CD4-positive, CD25-positive, alpha-beta regulatory T cell (primary cell): ENCODE results near the gene DUSP10. TPM values are rescaled to one million over a fixed set of nuclear protein-coding genes. Genes with fewer than 3 reads are reported as not detected.

Experiments
- ATAC-seq, 2 donors: fragments of 150-1000 bp; cut with Tn5 transposase; one replicate each; pipeline ENCODE4 v1.10.0; 2021; ENCODE audit warnings: low read depth in 2 of 2, moderate number of reproducible peaks in 2 of 2, moderate library complexity in 1 of 2
- DNase-seq, 3 donors: peaks; one replicate each; pipeline versions ENCODE4 v3.0.0 to v3.0.0-alpha.2; 2012 to 2022; ENCODE audit warnings: mixed read lengths in 1 of 3
- H3K27ac ChIP-seq: one replicate; pipeline ENCODE4 v1.7.0; 2013; ENCODE audit warnings: mild to moderate bottlenecking, low read length; ENCODE audit not compliant: insufficient read depth, poor library complexity, severe bottlenecking
- H3K27me3 ChIP-seq: one replicate; pipeline ENCODE4 v1.7.0; 2013; ENCODE audit warnings: low read length; ENCODE audit not compliant: control insufficient read depth, insufficient read depth
- H3K36me3 ChIP-seq: one replicate; pipeline ENCODE4 v1.7.0; 2013; ENCODE audit warnings: mild to moderate bottlenecking, low read length, moderate library complexity; ENCODE audit not compliant: control insufficient read depth, insufficient read depth
- H3K4me1 ChIP-seq: 2 replicates; pipeline ENCODE4 v1.7.0; 2013; ENCODE audit warnings: mild to moderate bottlenecking, low read length; ENCODE audit not compliant: insufficient read depth, control insufficient read depth, poor library complexity, severe bottlenecking
- H3K4me3 ChIP-seq: one replicate; pipeline ENCODE4 v1.7.0; 2013; ENCODE audit warnings: low read depth, mild to moderate bottlenecking, low read length, moderate library complexity
- H3K9me3 ChIP-seq, 2 experiments: 1 replicate in 1 of 2; 2 replicates in 1 of 2; pipeline ENCODE4 v1.7.0; 2013; ENCODE audit warnings: low read length in 2 of 2, mild to moderate bottlenecking in 1 of 2, moderate library complexity in 1 of 2; ENCODE audit not compliant: control insufficient read depth in 2 of 2
- H3K27ac Mint-ChIP-seq, 3 donors: one replicate each; pipeline ENCODE4 v1.8.0; 2020 to 2022; ENCODE audit warnings: mild to moderate bottlenecking in 3 of 3, mixed read lengths in 3 of 3, moderate library complexity in 2 of 3
- H3K27me3 Mint-ChIP-seq: one replicate; pipeline ENCODE4 v1.8.0; 2022; ENCODE audit warnings: mild to moderate bottlenecking, mixed read lengths
- H3K36me3 Mint-ChIP-seq: one replicate; pipeline ENCODE4 v1.8.0; 2020; ENCODE audit warnings: mixed read lengths
- H3K4me1 Mint-ChIP-seq, 4 donors: one replicate each; pipeline ENCODE4 v1.8.0; 2020 to 2022; ENCODE audit warnings: mixed read lengths in 4 of 4, mild to moderate bottlenecking in 1 of 4
- H3K4me3 Mint-ChIP-seq, 4 donors: one replicate each; pipeline ENCODE4 v1.8.0; 2020 to 2022; ENCODE audit warnings: mild to moderate bottlenecking in 4 of 4, mixed read lengths in 4 of 4, moderate library complexity in 3 of 4
- H3K9me3 Mint-ChIP-seq, 7 donors: one replicate each; pipeline ENCODE4 v1.8.0; 2020 to 2022; ENCODE audit warnings: mixed read lengths in 7 of 7, mild to moderate bottlenecking in 3 of 7, moderate library complexity in 2 of 7
- polyA plus RNA-seq, 4 donors: library from polyadenylated mRNA; unstranded; fragments of 300-500 nt; fragmentation: Illumina TruSeq; gene quantifications; one replicate each; pipeline ENCODE4 v1.2.3, GENCODE V29; 2021
- total RNA-seq: library from RNA; stranded (reverse); gene quantifications from one replicate; pipeline ENCODE4 v1.2.3, GENCODE V29; 2022

The DUSP10 gene
- total and polyA plus RNA-seq, 5 donors from 2014 or later: 30.7 to 251 (median 37.7) TPM

GRCh38 chr1:221716713-221717484 is 25.0 kb downstream of the DUSP10 start:
- Histone ChIP-seq H3K36me3 (peaks cover 5% of the 10 kb centered on the region), H3K4me1 (peaks cover 72% of the 10 kb centered on the region), H3K27me3 (no peaks in the 10 kb centered on the region), H3K4me3 (no peak overlapping the region), H3K27ac (no peak overlapping the region), H3K9me3 (no peaks in the 10 kb centered on the region)
- Mint-ChIP-seq H3K36me3 (peaks cover 34% of the 10 kb centered on the region), H3K4me1 (peaks cover 58 to 97% (median 82%) of the 10 kb centered on the region in 4 donors), H3K27ac (peak overlapping the region; percentile 91 to 99 (median 94)), H3K9me3 (peaks cover 0 to 2% (median 0%) of the 10 kb centered on the region in 7 donors), H3K4me3 (peak overlapping the region in 3 of 4 donors; percentile 38 to 79 (median 71)), H3K27me3 (no peaks in the 10 kb centered on the region)
- DNase-seq: no peak
- ATAC-seq: no peak

- Histone ChIP-seq H3K4me3 (peak overlapping the region; percentile 68), H3K4me1 (peaks cover 78% of the 10 kb centered on the region), H3K36me3 (peaks cover 8% of the 10 kb centered on the region), H3K27me3 (no peaks in the 10 kb centered on the region), H3K27ac (peak overlapping the region; percentile 69), H3K9me3 (no peaks in the 10 kb centered on the region)
- Mint-ChIP-seq H3K4me3 (peak overlapping the region; percentile 71 to 84 (median 80)), H3K4me1 (peaks cover 62 to 98% (median 84%) of the 10 kb centered on the region in 4 donors), H3K27me3 (no peaks in the 10 kb centered on the region), H3K9me3 (peaks cover 0 to 2% (median 0%) of the 10 kb centered on the region in 7 donors), H3K36me3 (peaks cover 26% of the 10 kb centered on the region), H3K27ac (peak overlapping the region; percentile 91 to 99 (median 94))
- no peak for ATAC-seq
- peak in 2 of 3 donors; percentile 43 to 49 for DNase-seq
Measured at GRCh38 chr1:221715321-221716169, 26.3 kb downstream of the DUSP10 start.

- no peaks in the 10 kb centered on the region for H3K27me3 ChIP-seq
- peaks cover 21% of the 10 kb centered on the region for H3K36me3 Mint-ChIP-seq
- peak overlapping the region; percentile 60 to 99 (median 91) for H3K27ac Mint-ChIP-seq
- H3K4me3 ChIP-seq: peak overlapping the region; percentile 68
- peaks cover 53 to 98% (median 83%) of the 10 kb centered on the region in 4 donors for H3K4me1 Mint-ChIP-seq
- peaks cover 0 to 2% (median 0%) of the 10 kb centered on the region in 7 donors for H3K9me3 Mint-ChIP-seq
- ATAC-seq: no peak
- H3K27me3 Mint-ChIP-seq: no peaks in the 10 kb centered on the region
- peaks cover 5% of the 10 kb centered on the region for H3K36me3 ChIP-seq
- H3K4me3 Mint-ChIP-seq: peak overlapping the region; percentile 22 to 79 (median 54)
- H3K4me1 ChIP-seq: peaks cover 89% of the 10 kb centered on the region
- peak overlapping the region; percentile 95 for H3K27ac ChIP-seq
- H3K9me3 ChIP-seq: no peaks in the 10 kb centered on the region
- no peak for DNase-seq
Measured at GRCh38 chr1:221714227-221715152, 27.4 kb downstream of the DUSP10 start.

GRCh38 chr1:221712776-221713431 is 29.0 kb downstream of the DUSP10 start:
- Mint-ChIP-seq H3K4me3 (peak overlapping the region; percentile 43 to 89 (median 78)), H3K27ac (peak overlapping the region; percentile 44 to 95 (median 95)), H3K27me3 (no peaks in the 10 kb centered on the region), H3K36me3 (peaks cover 15% of the 10 kb centered on the region), H3K4me1 (peaks cover 57 to 98% (median 87%) of the 10 kb centered on the region in 4 donors), H3K9me3 (peaks cover 0 to 2% (median 0%) of the 10 kb centered on the region in 7 donors)
- Histone ChIP-seq H3K36me3 (peaks cover 5% of the 10 kb centered on the region), H3K4me1 (peaks cover 98% of the 10 kb centered on the region), H3K27ac (peak overlapping the region; percentile 95), H3K4me3 (peak overlapping the region; percentile 67), H3K27me3 (no peaks in the 10 kb centered on the region), H3K9me3 (no peaks in the 10 kb centered on the region)
- peak; percentile 84 to 87 for ATAC-seq
- peak; percentile 77 to 93 (median 90) for DNase-seq

GRCh38 chr1:221712198-221712684 is 29.6 kb downstream of the DUSP10 start:
- peaks cover 100% of the 10 kb centered on the region for H3K4me1 ChIP-seq
- peak; percentile 74 to 75 for ATAC-seq
- H3K27me3 ChIP-seq: no peaks in the 10 kb centered on the region
- peak overlapping the region; percentile 67 for H3K4me3 ChIP-seq
- H3K4me3 Mint-ChIP-seq: peak overlapping the region; percentile 43 to 89 (median 78)
- H3K27ac Mint-ChIP-seq: peak overlapping the region; percentile 38 to 95 (median 95)
- no peaks in the 10 kb centered on the region for H3K27me3 Mint-ChIP-seq
- peaks cover 0 to 2% (median 0%) of the 10 kb centered on the region in 7 donors for H3K9me3 Mint-ChIP-seq
- H3K9me3 ChIP-seq: no peaks in the 10 kb centered on the region
- peaks cover 59 to 97% (median 85%) of the 10 kb centered on the region in 4 donors for H3K4me1 Mint-ChIP-seq
- H3K36me3 ChIP-seq: peaks cover 5% of the 10 kb centered on the region
- peaks cover 15% of the 10 kb centered on the region for H3K36me3 Mint-ChIP-seq
- peak overlapping the region; percentile 95 for H3K27ac ChIP-seq
- peak; percentile 62 to 90 (median 78) for DNase-seq

GRCh38 chr1:221711656-221712055 is 30.2 kb downstream of the DUSP10 start:
- H3K4me1 Mint-ChIP-seq: peaks cover 59 to 97% (median 85%) of the 10 kb centered on the region in 4 donors
- ATAC-seq: no peak
- Histone ChIP-seq H3K4me1 (peaks cover 100% of the 10 kb centered on the region), H3K27ac (peak overlapping the region; percentile 95), H3K27me3 (no peaks in the 10 kb centered on the region), H3K9me3 (no peaks in the 10 kb centered on the region), H3K36me3 (peaks cover 5% of the 10 kb centered on the region), H3K4me3 (peak overlapping the region; percentile 67)
- H3K27ac Mint-ChIP-seq: peak overlapping the region; percentile 38 to 95 (median 95)
- H3K36me3 Mint-ChIP-seq: peaks cover 15% of the 10 kb centered on the region
- no peak for DNase-seq
- H3K4me3 Mint-ChIP-seq: peak overlapping the region; percentile 17 to 89 (median 60)
- H3K27me3 Mint-ChIP-seq: no peaks in the 10 kb centered on the region
- no peaks in the 10 kb centered on the region for H3K9me3 Mint-ChIP-seq
